ENCODE results near the gene PARD3. TPM values are rescaled to one million over a fixed set of nuclear protein-coding genes. Genes with fewer than 3 reads are reported as not detected.
A peak's percentile ranks its signal among the peaks of the same experiment; 100 is the strongest.
"Not testable (repeated sequence)": the region's sequence is repeated elsewhere in the genome, so short reads cannot be mapped to it uniquely, and the experiment has no call there.

PARD3 gene
- total RNA-seq, 1 donor from 2014 or later = 58.7 TPM

DNA sequence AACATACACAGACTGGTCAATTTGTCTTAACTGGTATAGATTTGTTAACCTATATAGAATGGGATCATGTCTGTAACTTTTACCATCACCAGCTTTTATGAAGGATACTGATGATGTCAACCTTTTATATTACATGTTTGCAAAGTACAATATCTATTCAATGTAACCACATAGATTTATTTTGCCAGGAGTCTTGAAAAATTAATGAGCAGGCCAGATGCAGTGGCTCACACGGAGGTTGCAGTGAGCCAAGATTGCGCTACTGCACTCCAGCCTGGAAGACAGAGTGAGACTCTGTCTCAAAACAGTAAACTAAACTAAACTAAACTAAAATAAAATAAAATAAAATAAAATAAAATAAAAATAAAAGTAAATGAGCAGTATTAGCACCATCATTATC, 30.0 kb upstream of the PARD3 start:
- H3K4me1 ChIP-seq = no peaks in the 10 kb centered on the region
- no peaks in the 10 kb centered on the region for H4K20me1 ChIP-seq (ENCODE audit: low read depth)
- H3K4me2 ChIP-seq = no peak overlapping the region
- H3K79me2 ChIP-seq (ENCODE audit: low read depth) = no peaks in the 10 kb centered on the region
- TF ChIP-seq EZH2 (IDR thresholded peaks at IDR 0.05) = no peak
- no peak overlapping the region for H3K4me3 Mint-ChIP-seq
- H3K9me3 Mint-ChIP-seq = no peaks in the 10 kb centered on the region
- no peaks in the 10 kb centered on the region for H3K27me3 ChIP-seq
- H3K9me3 ChIP-seq (ENCODE audit: low read depth) = no peaks in the 10 kb centered on the region
- H3K36me3 ChIP-seq = no peaks in the 10 kb centered on the region
- H2AFZ ChIP-seq (replicated peaks) = no peak overlapping the region
- H3K9ac ChIP-seq = no peak overlapping the region
- H3K36me3 Mint-ChIP-seq = no peaks in the 10 kb centered on the region
- peaks cover 7% of the 10 kb centered on the region for H3K27me3 Mint-ChIP-seq (ENCODE audit: insufficient read depth, low read depth)
- DNase-seq (ENCODE audit: low spot score) = no peak
- no peak overlapping the region for H3K4me3 ChIP-seq
- H3K27ac Mint-ChIP-seq = no peak overlapping the region
- H3K4me1 Mint-ChIP-seq = no peaks in the 10 kb centered on the region
- H3K27ac ChIP-seq = no peak overlapping the region
- H3F3A ChIP-seq (ENCODE audit: low read depth) = no peaks in the 10 kb centered on the region

DNA sequence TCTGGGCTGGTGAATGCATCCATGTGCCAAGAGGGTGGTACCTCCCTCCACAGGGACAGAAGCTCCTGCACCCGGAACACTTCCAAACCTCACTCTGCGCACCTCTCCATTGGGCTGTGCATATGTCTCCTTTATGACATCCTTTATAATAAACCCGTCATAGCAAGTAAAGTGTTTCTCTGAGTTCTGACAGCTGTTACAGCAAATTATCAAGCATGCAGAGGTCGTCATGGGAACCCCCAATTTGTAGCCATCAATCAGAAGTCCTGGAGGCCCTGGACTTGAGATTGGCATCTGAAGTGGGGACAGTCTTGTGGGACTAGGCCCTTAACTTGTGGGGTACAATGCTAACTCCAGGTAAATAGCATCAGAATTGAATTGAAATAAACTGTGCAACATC, 29.4 kb upstream of the PARD3 start:
- DNase-seq (ENCODE audit: low spot score) = no peak
- Histone ChIP-seq H3K9ac (no peak overlapping the region), H4K20me1 (ENCODE audit: low read depth) (no peaks in the 10 kb centered on the region), H3K36me3 (no peaks in the 10 kb centered on the region), H3K4me2 (no peak overlapping the region), H3K9me3 (ENCODE audit: low read depth) (no peaks in the 10 kb centered on the region), H3K4me1 (no peaks in the 10 kb centered on the region), H3K79me2 (ENCODE audit: low read depth) (no peaks in the 10 kb centered on the region), H3K27ac (no peak overlapping the region), H3K27me3 (no peaks in the 10 kb centered on the region), H2AFZ (replicated peaks) (no peak overlapping the region), H3K4me3 (no peak overlapping the region), H3F3A (ENCODE audit: low read depth) (no peaks in the 10 kb centered on the region)
- Mint-ChIP-seq H3K36me3 (no peaks in the 10 kb centered on the region), H3K9me3 (no peaks in the 10 kb centered on the region), H3K4me3 (no peak overlapping the region), H3K4me1 (no peaks in the 10 kb centered on the region), H3K27me3 (ENCODE audit: insufficient read depth, low read depth) (peaks cover 7% of the 10 kb centered on the region), H3K27ac (no peak overlapping the region)
- TF ChIP-seq, protein P1, sequence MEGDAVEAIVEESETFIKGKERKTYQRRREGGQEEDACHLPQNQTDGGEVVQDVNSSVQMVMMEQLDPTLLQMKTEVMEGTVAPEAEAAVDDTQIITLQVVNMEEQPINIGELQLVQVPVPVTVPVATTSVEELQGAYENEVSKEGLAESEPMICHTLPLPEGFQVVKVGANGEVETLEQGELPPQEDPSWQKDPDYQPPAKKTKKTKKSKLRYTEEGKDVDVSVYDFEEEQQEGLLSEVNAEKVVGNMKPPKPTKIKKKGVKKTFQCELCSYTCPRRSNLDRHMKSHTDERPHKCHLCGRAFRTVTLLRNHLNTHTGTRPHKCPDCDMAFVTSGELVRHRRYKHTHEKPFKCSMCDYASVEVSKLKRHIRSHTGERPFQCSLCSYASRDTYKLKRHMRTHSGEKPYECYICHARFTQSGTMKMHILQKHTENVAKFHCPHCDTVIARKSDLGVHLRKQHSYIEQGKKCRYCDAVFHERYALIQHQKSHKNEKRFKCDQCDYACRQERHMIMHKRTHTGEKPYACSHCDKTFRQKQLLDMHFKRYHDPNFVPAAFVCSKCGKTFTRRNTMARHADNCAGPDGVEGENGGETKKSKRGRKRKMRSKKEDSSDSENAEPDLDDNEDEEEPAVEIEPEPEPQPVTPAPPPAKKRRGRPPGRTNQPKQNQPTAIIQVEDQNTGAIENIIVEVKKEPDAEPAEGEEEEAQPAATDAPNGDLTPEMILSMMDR (IDR thresholded peaks at IDR 0.05) = no peak
- no peak for TF ChIP-seq EZH2 (IDR thresholded peaks at IDR 0.05)
- TF ChIP-seq EZH2phosphoT487 (IDR thresholded peaks at IDR 0.05) = no peak

GRCh38 chr10:34843470-34843869, 28.4 kb upstream of the PARD3 start:
- not testable (repeated sequence) for H3K27ac Mint-ChIP-seq; H3K9me3 ChIP-seq (ENCODE audit: low read depth)

GRCh38 chr10:34838366-34838900, 23.3 kb upstream of the PARD3 start:
- H3K36me3 Mint-ChIP-seq = peaks cover 2% of the 10 kb centered on the region
- no peaks in the 10 kb centered on the region for H4K20me1 ChIP-seq (ENCODE audit: low read depth)
- no peak overlapping the region for H2AFZ ChIP-seq (replicated peaks)
- no peaks in the 10 kb centered on the region for H3K9me3 ChIP-seq (ENCODE audit: low read depth)
- H3K4me3 ChIP-seq = no peak overlapping the region
- H3K27ac Mint-ChIP-seq = peak overlapping the region; percentile 40
- peaks cover 7% of the 10 kb centered on the region for H3F3A ChIP-seq (ENCODE audit: low read depth)
- no peaks in the 10 kb centered on the region for H3K36me3 ChIP-seq
- H3K27me3 ChIP-seq = no peaks in the 10 kb centered on the region
- DNase-seq (ENCODE audit: low spot score) = no peak
- no peaks in the 10 kb centered on the region for H3K79me2 ChIP-seq (ENCODE audit: low read depth)
- peaks cover 6% of the 10 kb centered on the region for H3K27me3 Mint-ChIP-seq (ENCODE audit: insufficient read depth, low read depth)
- peaks cover 5% of the 10 kb centered on the region for H3K9me3 Mint-ChIP-seq
- H3K27ac ChIP-seq = no peak overlapping the region
- H3K4me2 ChIP-seq = peak overlapping the region; percentile 7
- peaks cover 14% of the 10 kb centered on the region for H3K4me1 Mint-ChIP-seq
- no peak for TF ChIP-seq EZH2phosphoT487 (IDR thresholded peaks at IDR 0.05)
- TF ChIP-seq, protein P1 (IDR thresholded peaks at IDR 0.05) = no peak
- TF ChIP-seq EZH2 (IDR thresholded peaks at IDR 0.05) = no peak
- H3K4me3 Mint-ChIP-seq = no peak overlapping the region
- H3K9ac ChIP-seq = no peak overlapping the region
- peaks cover 8% of the 10 kb centered on the region for H3K4me1 ChIP-seq

More at GRCh38 chr10:34843470-34843869, 28.4 kb upstream of the PARD3 start:
- H3K36me3 ChIP-seq; H3K9me3 Mint-ChIP-seq; H3K27ac ChIP-seq; H3K4me3 ChIP-seq; H3F3A ChIP-seq (ENCODE audit: low read depth); H3K27me3 Mint-ChIP-seq (ENCODE audit: insufficient read depth, low read depth); H3K9ac ChIP-seq; DNase-seq (ENCODE audit: low spot score); H3K4me1 Mint-ChIP-seq; H3K4me2 ChIP-seq; H3K27me3 ChIP-seq; H3K4me3 Mint-ChIP-seq; H3K4me1 ChIP-seq; H4K20me1 ChIP-seq (ENCODE audit: low read depth); H3K79me2 ChIP-seq (ENCODE audit: low read depth); H3K36me3 Mint-ChIP-seq: not testable (repeated sequence)
- peak overlapping the region; percentile 10 for H2AFZ ChIP-seq (replicated peaks)

Data from neural progenitor cell (in vitro differentiated cells).